ENCODE data around the gene ZNF436.

GRCh38 chr1:23354245-23354644 lies 15.4 kb downstream of the ZNF436 start:
- TF ChIP-seq SIN3A (IDR thresholded peaks at IDR 0.05; ENCODE audit: borderline replicate concordance, insufficient read depth, low read depth, low read length) = no peak
- TF ChIP-seq CTCF (IDR thresholded peaks at IDR 0.05) = no peak
- no peak for TF ChIP-seq POLR2AphosphoS5 (IDR thresholded peaks at IDR 0.05; ENCODE audit: low read depth, low read length)
- TF ChIP-seq REST (IDR thresholded peaks at IDR 0.05; ENCODE audit: insufficient read depth in 1 of 2, low read depth in 2 of 2, low read length in 1 of 2) = no peak
- no peak for TF ChIP-seq TCF7L2 (IDR thresholded peaks at IDR 0.05; ENCODE audit: low read depth, low read length)
